ENCODE measurements around the gene CLTA.

Gene CLTA

GRCh38 chr9:36190388-36191289, at the start of gene CLTA:
CLTA (plus strand) TSS chr9:36190921; CDS start chr9:36191057, 136 bp downstream.
- peak; percentile 98 for DNase-seq

DNA sequence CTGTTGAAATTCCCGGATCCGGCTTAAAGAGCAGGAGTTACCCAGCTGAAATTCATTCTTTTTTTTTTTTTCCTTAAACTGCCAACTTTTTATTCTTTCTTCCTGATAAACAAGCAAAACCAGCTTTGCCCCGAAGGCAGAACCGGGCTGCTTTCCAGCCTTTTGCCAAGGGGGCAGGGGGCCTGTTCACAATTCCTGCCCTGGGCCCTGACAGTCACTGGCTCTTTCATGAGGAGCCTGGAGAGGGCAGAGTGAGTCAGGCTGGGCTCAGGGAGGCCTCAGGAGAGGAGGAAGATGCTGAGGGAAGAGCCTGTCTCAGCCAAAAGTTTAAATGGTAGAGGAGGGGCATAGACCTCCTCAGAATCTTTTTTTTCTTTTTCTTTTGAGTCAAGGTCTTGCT, 49.4 kb upstream of the CLTA start:
- DNase-seq: no peak

DNA sequence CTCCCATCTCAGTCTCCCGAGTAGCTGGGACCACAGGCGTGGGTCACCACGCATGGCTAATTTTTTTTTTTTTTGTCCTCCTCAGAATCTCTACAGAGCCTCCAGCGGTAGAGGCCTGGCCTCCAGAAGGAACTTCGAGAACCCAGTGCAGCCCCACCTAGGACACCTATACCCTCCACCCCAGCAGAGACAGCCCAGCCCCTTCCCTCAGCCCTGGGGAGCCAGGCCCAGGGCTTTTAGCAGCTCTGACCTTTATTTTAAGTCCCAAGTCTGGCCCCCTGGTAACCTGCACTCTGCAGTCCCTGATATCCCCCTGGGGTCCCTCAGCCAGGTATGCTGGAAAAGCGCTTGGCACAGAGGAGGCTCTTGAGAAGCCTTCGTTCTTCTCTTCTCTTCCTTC, 49.0 kb upstream of the CLTA start:
- no peak for DNase-seq

- no peak for DNase-seq
Observed at GRCh38 chr9:36142510-36143244, 48.0 kb upstream of the CLTA start.

GRCh38 chr9:36143245-36143641, 47.5 kb upstream of the CLTA start:
- no peak for DNase-seq

DNA sequence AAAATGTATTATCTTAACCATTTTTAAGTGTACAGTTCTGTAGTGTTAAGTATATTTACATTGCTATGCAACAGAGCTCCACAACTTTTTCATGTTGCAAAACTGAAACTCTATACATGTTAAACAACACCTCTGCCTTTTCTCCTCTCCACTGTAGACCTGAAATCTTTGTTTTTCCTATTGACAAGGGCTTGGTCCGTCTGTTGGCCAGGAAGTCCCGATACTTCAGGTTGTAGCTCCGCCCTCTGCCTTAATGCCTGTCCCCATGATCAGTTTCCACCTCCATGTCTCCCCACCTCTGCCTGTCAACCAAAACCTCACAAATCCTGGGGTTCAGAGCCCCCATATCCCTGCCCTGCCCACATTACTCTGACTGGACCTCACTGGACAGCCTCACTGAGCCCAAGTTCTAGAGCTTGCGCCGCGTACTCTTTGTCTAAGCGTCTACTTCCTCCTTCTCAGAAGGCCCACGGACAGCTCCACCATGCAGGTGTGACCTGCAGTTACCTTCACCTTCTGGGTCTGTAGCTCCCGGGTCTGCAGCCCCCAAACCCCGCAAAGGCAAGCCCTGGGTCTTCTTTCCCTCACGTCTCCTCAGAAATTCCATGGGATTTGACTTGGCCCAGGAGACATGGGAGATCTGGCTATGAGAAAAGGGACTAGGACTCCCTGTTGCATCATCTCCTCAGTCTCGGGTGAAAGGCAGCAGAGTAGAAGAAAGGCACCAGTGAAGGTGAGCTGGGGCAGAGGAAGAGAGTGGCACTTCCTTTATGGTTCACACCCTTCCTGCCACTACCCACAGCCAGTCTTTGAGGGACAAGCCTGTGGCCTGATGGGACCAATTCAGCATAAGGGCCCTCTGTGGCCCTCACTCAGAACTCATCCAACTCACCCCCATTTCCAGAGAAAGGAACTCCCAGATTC, 46.1 kb upstream of the CLTA start:
- DNase-seq: no peak

- no peak for DNase-seq
Observed at GRCh38 chr9:36145970-36146369, 44.8 kb upstream of the CLTA start.

- DNase-seq: no peak
Observed at GRCh38 chr9:36146651-36147050, 44.1 kb upstream of the CLTA start.

DNA sequence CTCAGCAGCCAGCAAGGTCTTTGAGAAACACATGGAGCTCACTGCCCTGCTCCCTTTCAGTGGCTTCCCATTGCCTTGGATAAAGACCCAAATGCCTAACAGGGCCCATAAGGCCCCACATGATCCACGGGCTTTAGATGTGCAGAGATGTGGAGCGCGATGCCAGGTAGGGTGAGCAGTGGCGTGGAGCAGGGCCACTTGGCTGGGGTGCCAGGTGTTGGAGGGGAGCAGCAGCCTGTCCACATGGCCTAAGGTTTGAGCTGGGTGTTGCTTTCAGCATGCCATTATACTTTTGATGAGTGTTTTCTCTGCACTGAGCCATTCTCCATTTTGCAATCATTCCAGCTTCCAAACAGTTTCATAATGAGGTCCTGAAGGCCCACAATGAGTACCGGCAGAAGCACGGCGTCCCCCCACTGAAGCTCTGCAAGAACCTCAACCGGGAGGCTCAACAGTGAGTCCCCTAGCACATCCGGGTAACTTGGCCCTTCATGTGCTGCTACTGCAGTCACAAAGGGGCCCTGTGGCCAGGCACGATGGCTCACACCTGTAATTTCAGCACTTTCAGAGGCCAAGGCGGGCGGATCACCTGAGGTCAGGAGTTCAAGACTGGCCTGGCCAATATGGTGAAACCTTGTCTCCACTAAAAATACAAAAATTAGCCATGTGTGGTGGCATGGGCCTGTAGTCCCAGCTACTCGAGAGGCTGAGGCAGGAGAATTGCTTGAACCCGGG, 43.1 kb upstream of the CLTA start:
- no peak for DNase-seq

- DNase-seq: peak; percentile 93
Observed at GRCh38 chr9:36148311-36149051, 42.2 kb upstream of the CLTA start.

DNA sequence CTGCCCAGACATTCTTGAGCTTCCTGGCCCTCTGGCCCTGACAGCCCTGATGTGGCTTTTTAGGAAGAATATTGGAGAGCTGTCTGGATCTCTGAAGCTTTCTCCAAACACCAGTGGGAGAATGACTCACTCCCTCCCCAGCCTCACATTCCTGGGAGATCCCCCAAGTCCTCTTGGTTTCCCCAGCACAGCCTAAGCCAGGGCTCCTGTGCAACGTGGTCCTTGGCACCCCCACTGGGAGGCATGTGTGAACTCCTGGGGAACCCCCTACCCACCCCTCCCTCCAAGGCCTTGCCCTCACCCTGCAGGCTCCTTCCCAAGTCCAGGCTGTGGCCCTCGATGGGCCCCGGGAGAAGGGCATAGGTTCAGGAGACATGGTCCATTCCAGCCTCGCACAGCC, 41.5 kb upstream of the CLTA start:
- no peak for DNase-seq

- DNase-seq: no peak
Observed at GRCh38 chr9:36150574-36151315, 40.0 kb upstream of the CLTA start.

- DNase-seq: peak; percentile 74
Observed at GRCh38 chr9:36151316-36152210, 39.2 kb upstream of the CLTA start.

DNA sequence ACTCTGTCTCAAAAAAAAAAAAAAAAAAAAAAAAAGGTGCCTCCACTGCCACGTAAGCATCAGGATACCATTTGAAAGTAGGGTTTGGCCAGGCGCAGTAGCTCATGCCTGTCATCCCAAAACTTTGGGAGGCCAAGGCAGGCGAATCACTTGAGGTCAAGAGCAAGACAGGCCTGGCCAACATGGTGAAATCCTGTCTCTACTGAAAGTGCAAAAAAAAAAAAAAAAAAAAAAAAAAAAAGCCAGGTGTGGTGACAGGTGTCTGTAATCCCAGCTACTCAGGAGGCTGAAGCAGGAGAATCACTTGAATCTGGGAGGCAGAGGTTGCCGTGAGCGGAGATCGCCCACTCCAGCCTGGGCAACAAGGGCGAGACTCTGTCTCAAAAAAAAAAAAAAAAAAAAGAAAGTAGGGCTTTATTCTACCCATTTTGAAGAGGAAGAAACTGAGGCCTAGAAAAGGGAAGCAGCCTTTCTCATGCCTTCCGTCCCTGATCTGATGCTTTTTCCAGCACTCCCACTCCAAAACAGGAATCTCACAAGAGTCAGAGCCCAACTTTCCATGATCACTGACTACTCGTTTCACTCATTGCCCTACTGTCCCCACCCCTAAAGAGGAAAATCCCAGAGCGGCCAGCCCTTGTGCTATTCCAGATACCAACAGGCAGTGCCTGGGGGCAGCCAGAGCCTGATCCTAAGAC, 37.8 kb upstream of the CLTA start:
- no peak for DNase-seq

DNA sequence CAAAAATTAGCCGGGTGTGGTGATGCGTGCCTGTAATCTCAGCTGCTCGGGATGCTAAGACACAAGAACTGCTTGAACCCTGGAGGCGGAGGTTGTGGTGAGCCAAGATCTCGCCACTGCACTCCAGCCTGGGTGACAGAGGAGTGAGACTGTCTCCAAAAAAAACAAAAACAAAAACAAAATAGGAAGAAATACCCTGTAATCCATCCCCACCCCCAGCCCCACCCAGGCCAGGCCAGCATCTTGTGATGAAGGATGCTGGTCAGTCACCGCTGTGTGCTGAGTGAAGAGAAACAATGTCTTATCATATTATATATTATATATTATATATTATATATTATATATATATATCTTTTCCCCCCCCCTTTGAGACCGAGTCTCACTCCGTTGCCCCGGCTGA, 37.0 kb upstream of the CLTA start:
- no peak for DNase-seq

DNA sequence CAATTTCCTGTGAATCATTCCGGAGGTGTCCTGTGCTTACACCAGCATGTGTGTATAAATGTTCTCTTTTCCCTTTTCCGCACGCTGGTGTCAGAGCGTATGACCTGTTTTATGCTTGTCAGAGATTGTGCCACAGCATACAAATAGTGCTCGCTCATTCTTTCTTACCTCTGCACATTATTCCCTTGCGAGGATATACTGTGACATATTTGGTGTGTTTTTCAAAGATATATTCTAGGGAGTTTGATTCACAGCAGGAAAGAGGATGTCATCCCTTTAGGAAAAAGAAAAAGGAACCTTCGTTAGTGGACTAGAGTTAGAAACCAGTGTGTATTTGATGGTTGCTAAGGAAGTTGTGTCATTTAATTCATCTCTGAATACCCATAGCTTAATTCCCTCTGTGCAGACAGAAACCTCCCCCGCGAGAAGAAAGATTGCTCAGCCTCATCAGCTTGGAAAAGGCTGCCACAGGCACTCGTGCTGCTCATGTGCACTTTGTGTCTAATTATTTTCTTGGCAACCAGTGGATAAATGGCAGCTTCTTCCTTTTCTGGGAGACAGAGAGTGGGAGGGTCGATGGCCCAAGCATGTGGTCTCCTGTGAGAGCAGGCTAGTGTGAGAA, 36.3 kb upstream of the CLTA start:
- DNase-seq: peak; percentile 77

- no peak for DNase-seq
Observed at GRCh38 chr9:36156116-36156515, 34.6 kb upstream of the CLTA start.

- DNase-seq: no peak
Observed at GRCh38 chr9:36158122-36158521, 32.6 kb upstream of the CLTA start.

- no peak for DNase-seq
Observed at GRCh38 chr9:36158917-36159316, 31.8 kb upstream of the CLTA start.
